GM12878 (cell line): ENCODE results near the gene FBXL16. TPM values are rescaled to one million over a fixed set of nuclear protein-coding genes. Genes with fewer than 3 reads are reported as not detected.

Source experiments
- ATAC-seq: fragments of 200-7000 bp; cut with Tn5 transposase; 3 replicates; pipeline ENCODE4 v1.9.1; 2020; ENCODE audit warnings: mild to moderate bottlenecking, moderate library complexity
- BruUV-seq: library from RNA; stranded (reverse); fragments of 400-500 nt; replicated peaks from 2 replicates; lab custom pipeline; 2021; lab: Mats Ljungman, UMichigan
- CTCF ChIA-PET: fragments of 300-600 bp; sonication (Branson Sonifier 250); formaldehyde crosslinking; extraction: SDS; loops from one replicate; lab custom pipeline; 2021; ENCODE audit warnings: inconsistent platforms; lab: Yijun Ruan, JAX
- POLR2A ChIA-PET: fragments of 350-600 bp; formaldehyde crosslinking; extraction: SDS; loops from one replicate; lab custom pipeline; 2021; ENCODE audit warnings: inconsistent platforms; lab: Charles Lee
- RAD21 ChIA-PET: fragments of 300-600 bp; sonication (Branson Sonifier 250); formaldehyde crosslinking; loops from one replicate; lab custom pipeline; 2023; ENCODE audit warnings: antibody characterized with exemption; ENCODE audit not compliant: unreplicated experiment; lab: Charles Lee
- SMC1A ChIA-PET: fragments of 300-600 bp; sonication (Branson Sonifier 250); formaldehyde crosslinking; loops from one replicate; lab custom pipeline; 2023; ENCODE audit not compliant: unreplicated experiment, uncharacterized antibody; lab: Charles Lee
- DNase-seq: peaks from one replicate; pipeline ENCODE4 v3.0.0-alpha.2; 2011; ENCODE audit warnings: low read depth, low spot score
- FAIRE-seq: peaks from 3 replicates; lab custom pipeline; 2011; peaks lifted over from hg19 to GRCh38; lab: Jason Lieb, UNC
- H2AFZ ChIP-seq: 2 replicates; pipeline ENCODE4 v1.6.0; 2011; ENCODE audit warnings: low read depth, low read length, control low read depth; ENCODE audit not compliant: control insufficient read depth
- H3K27ac ChIP-seq: 2 replicates; pipeline ENCODE4 v1.5.1; 2011; ENCODE audit warnings: control low read depth; ENCODE audit not compliant: control insufficient read depth, insufficient read depth
- H3K27me3 ChIP-seq, 2 experiments: replicated peaks in 1 of 2; 2 replicates each; pipeline versions ENCODE4 v1.6.0 to v1.6.1; 2011; ENCODE audit warnings: low read length in 1 of 2; ENCODE audit not compliant: control insufficient read depth in 2 of 2, insufficient read depth in 2 of 2
- H3K36me3 ChIP-seq, 2 experiments: 2 replicates each; pipeline ENCODE4 v1.5.1; 2011; ENCODE audit warnings: low read length in 1 of 2; ENCODE audit not compliant: control insufficient read depth in 2 of 2, insufficient read depth in 2 of 2
- H3K4me1 ChIP-seq: 2 replicates; pipeline ENCODE4 v1.6.1; 2011; ENCODE audit warnings: mild to moderate bottlenecking, low read length, moderate library complexity, mixed read lengths; ENCODE audit not compliant: control insufficient read depth, insufficient read depth
- H3K4me2 ChIP-seq: 2 replicates; pipeline ENCODE4 v1.6.0; 2011; ENCODE audit warnings: control low read depth; ENCODE audit not compliant: control insufficient read depth, insufficient read depth
- H3K4me3 ChIP-seq: fragments of 200-600 bp; sonication (generic); 2 replicates; pipeline ENCODE4 v1.5.1; 2016
- H3K79me2 ChIP-seq: 2 replicates; pipeline ENCODE4 v1.6.0; 2011; ENCODE audit warnings: low read length; ENCODE audit not compliant: control insufficient read depth, insufficient read depth
- H3K9ac ChIP-seq: 2 replicates; pipeline ENCODE4 v1.8.0; 2011; ENCODE audit warnings: low read length, control low read depth, mixed read lengths; ENCODE audit not compliant: control insufficient read depth, insufficient read depth
- H3K9me3 ChIP-seq: replicated peaks from 3 replicates; pipeline ENCODE4 v1.5.1; 2011; ENCODE audit warnings: mild to moderate bottlenecking, low read length; ENCODE audit not compliant: control insufficient read depth, insufficient read depth
- H4K20me1 ChIP-seq: 2 replicates; pipeline ENCODE4 v1.6.0; 2011; ENCODE audit not compliant: control insufficient read depth, insufficient read depth
- CBFB ChIP-seq: IDR thresholded peaks from 2 replicates; pipeline ENCODE4 v1.6.1; 2016; ENCODE audit warnings: antibody characterized with exemption, low read depth
- CTCF ChIP-seq, 3 experiments: IDR thresholded peaks in 2 of 3; conservative IDR thresholded peaks in 1 of 3; 2 replicates each; pipeline ENCODE4 v1.5.1; 2011; ENCODE audit warnings: low read depth in 3 of 3, low read length in 3 of 3, mild to moderate bottlenecking in 3 of 3, control low read depth in 2 of 3, moderate library complexity in 2 of 3, inconsistent platforms in 1 of 3, mixed read lengths in 1 of 3; ENCODE audit not compliant: control insufficient read depth in 2 of 3, insufficient read depth in 1 of 3; ENCODE audit errors: extremely low read depth in 1 of 3
- GABPA ChIP-seq: IDR thresholded peaks from 2 replicates; pipeline ENCODE4 v1.6.1; 2014; ENCODE audit warnings: antibody characterized with exemption, low read depth, mild to moderate bottlenecking, inconsistent platforms
- MLLT1 ChIP-seq: fragments of 450-650 bp; IDR thresholded peaks from 2 replicates; pipeline ENCODE4 v1.6.1; 2016; ENCODE audit warnings: mild to moderate bottlenecking
- RELA ChIP-seq: fragments of 450-650 bp; IDR thresholded peaks from 2 replicates; pipeline ENCODE4 v1.8.0; 2014; ENCODE audit warnings: borderline replicate concordance; ENCODE audit not compliant: partially characterized antibody
- WGBS: methylation state at CpG from one replicate; pipeline ENCODE4 v1.1.6; 2016; ENCODE audit warnings: low lambda C conversion rate; ENCODE audit not compliant: insufficient replicate concordance, insufficient coverage; ENCODE audit errors: missing lambda C conversion rate; 5-methylcytosine and 5-hydroxymethylcytosine counted together
- in situ Hi-C: fragments of 300-500 bp; cut with MboI; formaldehyde crosslinking; loops from 9 replicates; pipeline ENCODE4 v1.14.3; 2018; ENCODE audit warnings: mixed read lengths
- intact Hi-C: fragments of 100-400 bp; cut with micrococcal nuclease; formaldehyde crosslinking; loops from one replicate; pipeline ENCODE4 v1.14.2; 2022; ENCODE audit not compliant: unreplicated experiment
- polyA plus RNA-seq, 11 experiments: library from polyadenylated mRNA; depleted of rRNA in 4 of 11; unstranded in 6 of 11; stranded (reverse) in 5 of 11; fragments of >200 nt; fragmentation: Nextera tagmentation in 4 of 11; fragmentation: Illumina TruSeq in 1 of 11; extraction: Ambion mirVana in 4 of 11; extraction: Trizol in 1 of 11; gene quantifications; 1 replicate in 1 of 11; 2 replicates in 10 of 11; pipeline versions ENCODE4 v1.2.1 to v1.2.3, GENCODE V29; 2011 to 2016; ENCODE audit warnings: inconsistent platforms in 2 of 11, missing spikeins in 2 of 11, low read depth in 1 of 11
- total RNA-seq, 4 experiments: library from RNA; depleted of rRNA in 3 of 4; stranded (reverse); fragments of >200 nt in 3 of 4; fragmentation: Illumina TruSeq in 1 of 4; extraction: Trizol in 1 of 4; gene quantifications; 2 replicates each; pipeline versions ENCODE4 v1.2.1 to v1.2.3, GENCODE V29; 2013 to 2021

The FBXL16 gene
- total and polyA plus RNA-seq, 10 of the 15 experiments (the other 5 are each of a cell fraction or from before 2014, with no cell fraction given), result 0.13 to 1.4 (median 0.24) TPM

GRCh38 chr16:680967-681745 lies 24.4 kb downstream of the FBXL16 start:
- H3K79me2 ChIP-seq, result peaks cover 24% of the 10 kb centered on the region
- no peaks in the 10 kb centered on the region for H3K9me3 ChIP-seq
- H3K27me3 ChIP-seq, result no peaks in the 10 kb centered on the region
- RAD21 ChIA-PET, result interaction anchor here (0.6 to 1.2 kb wide), 4 partner anchors 9 to 99 kb away, joined by 3 to 4 read pairs (median 3); partner anchors contain the start of genes ANTKMT and WDR24
- no peak for DNase-seq
- peaks cover 15% of the 10 kb centered on the region for H3K4me1 ChIP-seq
- CTCF ChIA-PET, result interaction anchor here (1.0 to 1.5 kb wide), 2 partner anchors 9 to 14 kb away, joined by 3 to 4 read pairs; partner anchors contain the start of genes RHOT2 and WDR24
- H3K36me3 ChIP-seq, result peaks cover 6 to 9% of the 10 kb centered on the region in 2 experiments; a peak in 2 of 4 replicates
- intact Hi-C loops (loop anchor here (5.0 kb wide), 1 partner anchor 44 kb away; the partner anchor contains the start of gene METTL26), in situ Hi-C loops (no loop called here)
- H3K9ac ChIP-seq, result peak overlapping the region; percentile 88
- H2AFZ ChIP-seq, result no peak overlapping the region
- POLR2A ChIA-PET, result interaction anchor here (1.0 to 2.0 kb wide), 6 partner anchors 9 to 41 kb away, joined by 3 to 13 read pairs (median 4); partner anchors contain the start of genes RHOT2 and WDR24
- no TSS peak for BruUV-seq
- 52% methylated on average over 44 of the region's 44 CpGs for WGBS
- H3K27ac ChIP-seq, result peak overlapping the region; percentile 53; the same call in 1 of the 2 replicates
- SMC1A ChIA-PET, result no interaction called here
- FAIRE-seq, result no peak
- TF ChIP-seq RELA (no peak), MLLT1 (0 out of 2 replicates have a peak, but pooled peaks have one; percentile 50), CTCF (IDR thresholded peaks at IDR 0.05 in 2 of 3, conservative IDR thresholded peaks at IDR 0.05 in 1 of 3; ENCODE audit: control insufficient read depth in 2 of 3, extremely low read depth in 1 of 3, insufficient read depth in 1 of 3, low read depth in 3 of 3, low read length in 3 of 3) (peak in 2 of 3 experiments; percentile 7 to 15; a peak in 1 of 6 replicates), GABPA (no peak), CBFB (0 out of 2 replicates have a peak, but pooled peaks have one; percentile 11)
- peak overlapping the region; percentile 98 for H3K4me2 ChIP-seq
- no peak for ATAC-seq
- H4K20me1 ChIP-seq, result peaks cover 6% of the 10 kb centered on the region; the same call in 1 of the 2 replicates
- H3K4me3 ChIP-seq, result peak overlapping the region; percentile 77
